Spinal cord (tissue), 10 donors: ENCODE data around the gene PRKCD. TPM values are rescaled to one million over a fixed set of nuclear protein-coding genes. Genes with fewer than 3 reads are reported as not detected.

Experiments used
- DNase-seq, 6 donors: peaks; one replicate each; pipeline versions ENCODE4 v3.0.0 to v3.0.0-alpha.2; 2013 to 2015; ENCODE audit warnings: low spot score in 6 of 6, low read depth in 4 of 6
- H3K27ac ChIP-seq: one replicate; pipeline ENCODE4 v1.5.1; 2013; ENCODE audit warnings: low read depth, low read length, control low read depth
- H3K27me3 ChIP-seq: one replicate; pipeline ENCODE4 v1.6.1; 2013; ENCODE audit warnings: low read length; ENCODE audit not compliant: control insufficient read depth, insufficient read depth
- H3K36me3 ChIP-seq: one replicate; pipeline ENCODE4 v1.6.1; 2013; ENCODE audit warnings: low read length; ENCODE audit not compliant: control insufficient read depth, insufficient read depth
- H3K4me1 ChIP-seq: one replicate; pipeline ENCODE4 v1.6.1; 2013; ENCODE audit warnings: low read length; ENCODE audit not compliant: control insufficient read depth, insufficient read depth
- H3K4me3 ChIP-seq: one replicate; pipeline ENCODE4 v1.5.1; 2013; ENCODE audit warnings: low read depth, low read length, control low read depth
- H3K9me3 ChIP-seq: one replicate; pipeline ENCODE4 v1.6.1; 2013; ENCODE audit warnings: low read length; ENCODE audit not compliant: control insufficient read depth, insufficient read depth
- WGBS: methylation state at CpG from one replicate; pipeline ENCODE4 v1.1.5; 2013; ENCODE audit warnings: missing lambda C conversion rate; ENCODE audit not compliant: insufficient coverage; 5-methylcytosine and 5-hydroxymethylcytosine counted together
- long read RNA-seq, 4 donors: transcript quantifications; one replicate each; lab custom pipeline, GENCODE V29; 2026
- polyA plus RNA-seq, 2 donors: library from polyadenylated mRNA; unstranded; fragments of 120-200 nt; gene quantifications; one replicate each; pipeline ENCODE4 v1.2.1, GENCODE V29; 2013; ENCODE audit not compliant: insufficient read length in 2 of 2
- total RNA-seq, 2 donors: library from RNA; depleted of rRNA in 1 of 2; stranded (reverse); fragments of 120-200 nt in 1 of 2; fragments of >200 nt in 1 of 2; gene quantifications; one replicate each; pipeline versions ENCODE4 v1.2.3 to v1.2.4, GENCODE V29; 2013 to 2014
- donor health status: healthy.

The PRKCD gene
- total RNA-seq (10 to 100 TPM in 1 of 2 donors, 1 to 10 TPM in 1; 2.9 to 10.0 TPM), polyA plus RNA-seq (10 to 100 TPM; 12.5 to 15.0 TPM)
- long read RNA-seq, donor 1, partial matches to known transcripts, result 0 of 2 reads
- long read RNA-seq, donor 1, other reads (novel, unspliced or antisense), result 0 of 2 reads
- long read RNA-seq, donor 2, result 0 reads
- long read RNA-seq, donor 3, partial matches to known transcripts, result 0 of 1 reads
- long read RNA-seq, donor 3, other reads (novel, unspliced or antisense), result 0 of 1 reads
- long read RNA-seq, donor 4, partial matches to known transcripts, result 7 of 14 reads
- long read RNA-seq, donor 4, other reads (novel, unspliced or antisense), result 0 of 14 reads

- peaks cover 21% of the 10 kb centered on the region for H3K27me3 ChIP-seq
- DNase-seq, result peak in 5 of 6 donors; percentile 32 to 85 (median 39)
- H3K9me3 ChIP-seq, result no peaks in the 10 kb centered on the region
- peak within 1 kb of the TSS; percentile 49 for H3K27ac ChIP-seq
- peak within 1 kb of the TSS; percentile 70 for H3K4me3 ChIP-seq
- under 1% methylated on average over 86 of the region's 88 CpGs for WGBS
- H3K4me1 ChIP-seq, result peaks cover 55% of the 10 kb centered on the region
- H3K36me3 ChIP-seq, result no peaks in the 10 kb centered on the region
Measured at GRCh38 chr3:53160660-53161449, at the start of gene PRKCD. Gene PRKCD, plus strand, starts transcription at chr3:53161209. Its CDS starts 17,214 bp downstream, at chr3:53178423.

DNA sequence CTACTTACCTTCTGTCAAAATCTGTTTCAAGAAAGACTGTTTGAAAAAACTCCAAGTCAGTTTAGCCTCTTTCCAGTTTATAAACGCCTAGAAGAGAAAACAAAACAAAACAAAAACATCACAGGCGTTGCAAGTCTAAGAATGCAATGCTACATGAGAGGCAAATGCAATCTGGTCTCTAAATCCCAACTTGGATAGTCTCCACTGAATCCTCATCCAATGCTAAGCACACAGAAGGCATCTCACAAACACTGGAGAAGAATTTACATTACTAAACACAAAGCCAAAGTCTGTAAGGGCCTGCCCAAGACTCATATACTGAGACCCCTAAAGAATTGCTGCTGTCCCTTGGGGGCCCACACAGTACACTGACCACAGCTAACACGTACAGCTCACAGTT, 49.2 kb upstream of the PRKCD start:
- 92% methylated on average over 3 of the region's 3 CpGs for WGBS
- Histone ChIP-seq H3K36me3 (peaks cover 29% of the 10 kb centered on the region), H3K4me3 (no peak overlapping the region)

DNA sequence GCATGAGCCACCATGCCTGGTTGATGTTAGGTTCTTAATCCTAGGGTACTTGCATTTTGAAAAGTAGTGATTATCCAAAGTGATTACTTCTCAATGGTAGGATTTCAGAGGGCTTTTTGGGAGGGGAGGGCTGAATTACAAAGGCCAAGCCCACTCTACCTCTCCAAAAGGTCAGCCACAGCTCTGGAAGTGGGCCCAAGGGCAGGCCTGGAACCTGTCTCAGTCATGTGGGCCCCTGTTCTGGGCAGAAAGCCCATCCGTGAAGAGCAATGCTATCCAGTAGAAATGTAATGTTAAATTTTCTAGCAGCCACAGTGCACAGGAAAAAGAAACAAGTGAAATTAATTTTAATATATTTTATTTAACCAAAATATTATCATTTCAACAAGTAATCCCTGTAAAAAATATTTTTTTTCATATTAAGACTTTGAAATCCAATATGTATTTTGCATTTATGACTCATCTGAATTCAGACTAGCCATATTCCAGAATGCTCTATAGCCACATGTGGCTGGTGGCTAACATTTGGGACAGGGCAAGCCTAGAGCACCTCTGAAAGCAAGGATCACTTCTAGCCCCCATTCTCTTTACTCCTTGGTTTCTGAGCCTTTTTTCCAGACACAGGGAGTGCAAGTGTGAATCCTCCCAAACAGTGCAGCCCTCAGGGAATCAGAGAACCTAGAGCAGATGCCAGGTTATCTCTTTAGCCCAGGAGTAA, 47.6 kb upstream of the PRKCD start:
- H3K27ac ChIP-seq, result no peak overlapping the region
- peaks cover 38% of the 10 kb centered on the region for H3K36me3 ChIP-seq
- H3K9me3 ChIP-seq, result no peaks in the 10 kb centered on the region
- DNase-seq, result peak in 1 of 6 donors; percentile 22
- H3K4me1 ChIP-seq, result peaks cover 3% of the 10 kb centered on the region
- H3K27me3 ChIP-seq, result no peaks in the 10 kb centered on the region
- no peak overlapping the region for H3K4me3 ChIP-seq
- no CpG with 5 or more reads among the region's 1 CpG for WGBS

More for the DNA sequence above, 49.2 kb upstream of the PRKCD start:
- Histone ChIP-seq H3K4me1 (peaks cover 3% of the 10 kb centered on the region), H3K27me3 (no peaks in the 10 kb centered on the region), H3K27ac (no peak overlapping the region), H3K9me3 (no peaks in the 10 kb centered on the region)
- DNase-seq, result peak in 1 of 6 donors; percentile 85

- no peak overlapping the region for H3K27ac ChIP-seq
- peaks cover 3% of the 10 kb centered on the region for H3K4me1 ChIP-seq
- no peaks in the 10 kb centered on the region for H3K27me3 ChIP-seq
- no peaks in the 10 kb centered on the region for H3K9me3 ChIP-seq
- DNase-seq, result peak; percentile 65 to 96 (median 79)
- no peak overlapping the region for H3K4me3 ChIP-seq
- peaks cover 38% of the 10 kb centered on the region for H3K36me3 ChIP-seq
- WGBS, result 1% methylated on average over 5 of the region's 5 CpGs
Measured at GRCh38 chr3:53114011-53114400, 47.0 kb upstream of the PRKCD start.

DNA sequence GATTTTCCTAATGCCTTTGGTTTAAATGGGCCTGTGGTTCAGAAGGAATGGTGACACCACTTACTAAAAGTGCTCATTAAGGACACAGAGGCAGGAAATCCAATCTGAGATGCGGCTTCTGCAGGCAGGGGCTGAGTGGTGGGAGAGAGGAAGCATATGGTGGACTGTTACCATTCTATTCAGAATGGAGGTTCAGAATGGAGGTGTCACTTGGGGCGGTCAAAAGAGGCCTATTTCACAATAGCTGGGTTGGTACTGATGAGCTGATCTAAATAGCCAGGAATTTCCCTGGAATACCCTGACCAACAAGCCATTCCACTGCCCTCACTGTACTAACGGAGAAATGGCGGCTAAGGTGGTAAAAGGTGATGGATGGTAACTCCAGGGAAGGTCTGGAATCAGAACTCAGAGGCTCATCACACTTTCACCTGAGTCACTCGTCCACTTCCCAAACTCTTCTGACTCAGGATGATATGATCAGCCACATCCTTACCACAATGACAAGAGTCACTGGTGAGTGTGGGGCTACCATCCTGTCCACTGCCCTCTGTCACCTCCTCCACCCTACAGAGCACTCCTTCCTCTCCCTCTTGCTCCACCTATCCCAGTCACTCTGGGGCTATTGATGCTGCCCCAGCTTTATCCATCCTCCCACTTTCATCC, 46.5 kb upstream of the PRKCD start:
- Histone ChIP-seq H3K27ac (no peak overlapping the region), H3K36me3 (peaks cover 39% of the 10 kb centered on the region), H3K27me3 (no peaks in the 10 kb centered on the region), H3K9me3 (no peaks in the 10 kb centered on the region), H3K4me3 (no peak overlapping the region), H3K4me1 (peaks cover 3% of the 10 kb centered on the region)
- no peak for DNase-seq
- WGBS, result 84% methylated on average over 3 of the region's 5 CpGs

- H3K36me3 ChIP-seq, result peaks cover 48% of the 10 kb centered on the region
- WGBS, result 100% methylated on average over 1 of the region's 1 CpG
- no peak overlapping the region for H3K4me3 ChIP-seq
- H3K27me3 ChIP-seq, result no peaks in the 10 kb centered on the region
- no peak overlapping the region for H3K27ac ChIP-seq
- peaks cover 3% of the 10 kb centered on the region for H3K4me1 ChIP-seq
- no peaks in the 10 kb centered on the region for H3K9me3 ChIP-seq
- DNase-seq, result no peak
Measured at GRCh38 chr3:53116956-53117355, 44.1 kb upstream of the PRKCD start.

GRCh38 chr3:53120336-53120735, 40.7 kb upstream of the PRKCD start:
- no peak overlapping the region for H3K4me3 ChIP-seq
- no peak for DNase-seq
- H3K9me3 ChIP-seq, result no peaks in the 10 kb centered on the region
- H3K36me3 ChIP-seq, result peaks cover 62% of the 10 kb centered on the region
- H3K27me3 ChIP-seq, result no peaks in the 10 kb centered on the region
- H3K27ac ChIP-seq, result no peak overlapping the region
- 84% methylated on average over 3 of the region's 5 CpGs for WGBS
- H3K4me1 ChIP-seq, result peaks cover 4% of the 10 kb centered on the region

- no peak for DNase-seq
- peaks cover 4% of the 10 kb centered on the region for H3K4me1 ChIP-seq
- no peaks in the 10 kb centered on the region for H3K27me3 ChIP-seq
- WGBS, result 100% methylated on average over 2 of the region's 4 CpGs
- no peaks in the 10 kb centered on the region for H3K9me3 ChIP-seq
- no peak overlapping the region for H3K27ac ChIP-seq
- H3K4me3 ChIP-seq, result no peak overlapping the region
- peaks cover 50% of the 10 kb centered on the region for H3K36me3 ChIP-seq
Measured at GRCh38 chr3:53122255-53122932, 38.6 kb upstream of the PRKCD start.

DNA sequence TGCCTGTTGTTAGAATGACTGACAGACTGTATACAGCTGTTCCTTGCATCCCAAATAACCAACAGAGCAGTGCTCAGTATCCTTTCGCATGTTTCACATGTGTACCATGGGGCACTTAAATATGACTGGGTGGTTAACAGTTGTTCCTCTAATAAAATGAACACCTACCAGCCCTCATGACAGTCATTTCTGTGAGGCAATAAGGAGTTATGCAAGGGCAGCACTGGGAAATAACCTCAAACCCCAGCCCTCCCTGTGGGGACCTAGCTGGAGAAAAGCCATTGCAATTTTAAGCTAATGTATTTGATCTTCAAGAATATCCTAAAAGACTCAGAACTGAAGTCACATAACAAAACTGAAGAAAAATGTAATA, 38.1 kb upstream of the PRKCD start:
- WGBS, result no CpG with 5 or more reads among the region's 1 CpG
- peaks cover 45% of the 10 kb centered on the region for H3K36me3 ChIP-seq

More for the DNA sequence above, 38.1 kb upstream of the PRKCD start:
- no peak overlapping the region for H3K4me3 ChIP-seq
- peak in 1 of 6 donors; percentile 56 for DNase-seq
- H3K4me1 ChIP-seq, result peaks cover 4% of the 10 kb centered on the region
- no peak overlapping the region for H3K27ac ChIP-seq
- no peaks in the 10 kb centered on the region for H3K9me3 ChIP-seq
- no peaks in the 10 kb centered on the region for H3K27me3 ChIP-seq
